Spinal cord (tissue), 10 donors: ENCODE data around the gene MCM8. TPM values are rescaled to one million over a fixed set of nuclear protein-coding genes. Genes with fewer than 3 reads are reported as not detected.

ENCODE experiments used
- DNase-seq, 6 donors: peaks; one replicate each; pipeline versions ENCODE4 v3.0.0 to v3.0.0-alpha.2; 2013 to 2015; ENCODE audit warnings: low spot score in 6 of 6, low read depth in 4 of 6
- H3K27ac ChIP-seq: one replicate; pipeline ENCODE4 v1.5.1; 2013; ENCODE audit warnings: low read depth, low read length, control low read depth
- H3K27me3 ChIP-seq: one replicate; pipeline ENCODE4 v1.6.1; 2013; ENCODE audit warnings: low read length; ENCODE audit not compliant: control insufficient read depth, insufficient read depth
- H3K36me3 ChIP-seq: one replicate; pipeline ENCODE4 v1.6.1; 2013; ENCODE audit warnings: low read length; ENCODE audit not compliant: control insufficient read depth, insufficient read depth
- H3K4me1 ChIP-seq: one replicate; pipeline ENCODE4 v1.6.1; 2013; ENCODE audit warnings: low read length; ENCODE audit not compliant: control insufficient read depth, insufficient read depth
- H3K4me3 ChIP-seq: one replicate; pipeline ENCODE4 v1.5.1; 2013; ENCODE audit warnings: low read depth, low read length, control low read depth
- H3K9me3 ChIP-seq: one replicate; pipeline ENCODE4 v1.6.1; 2013; ENCODE audit warnings: low read length; ENCODE audit not compliant: control insufficient read depth, insufficient read depth
- WGBS: methylation state at CpG from one replicate; pipeline ENCODE4 v1.1.5; 2013; ENCODE audit warnings: missing lambda C conversion rate; ENCODE audit not compliant: insufficient coverage; 5-methylcytosine and 5-hydroxymethylcytosine counted together
- polyA plus RNA-seq, 2 donors: library from polyadenylated mRNA; unstranded; fragments of 120-200 nt; gene quantifications; one replicate each; pipeline ENCODE4 v1.2.1, GENCODE V29; 2013; ENCODE audit not compliant: insufficient read length in 2 of 2
- total RNA-seq, 2 donors: library from RNA; depleted of rRNA in 1 of 2; stranded (reverse); fragments of 120-200 nt in 1 of 2; fragments of >200 nt in 1 of 2; gene quantifications; one replicate each; pipeline versions ENCODE4 v1.2.3 to v1.2.4, GENCODE V29; 2013 to 2014
- donor health status: healthy.

Gene MCM8
- total and polyA plus RNA-seq, 4 donors, result 7.1 to 10.1 (median 8.5) TPM

GRCh38 chr20:6034134-6034969, 83.9 kb downstream of the MCM8 start:
- no peaks in the 10 kb centered on the region for H3K27me3 ChIP-seq
- peaks cover 3% of the 10 kb centered on the region for H3K4me1 ChIP-seq
- peaks cover 18% of the 10 kb centered on the region for H3K36me3 ChIP-seq
- H3K27ac ChIP-seq, result no peak overlapping the region
- WGBS, result 73% methylated on average over 2 of the region's 2 CpGs
- H3K9me3 ChIP-seq, result no peaks in the 10 kb centered on the region
- DNase-seq, result peak in 1 of 6 donors; percentile 34
- no peak overlapping the region for H3K4me3 ChIP-seq

GRCh38 chr20:6036213-6036612, 85.8 kb downstream of the MCM8 start:
- H3K4me3 ChIP-seq, result no peak overlapping the region
- DNase-seq, result no peak
- H3K4me1 ChIP-seq, result peaks cover 3% of the 10 kb centered on the region
- peaks cover 22% of the 10 kb centered on the region for H3K36me3 ChIP-seq
- no peak overlapping the region for H3K27ac ChIP-seq
- H3K9me3 ChIP-seq, result no peaks in the 10 kb centered on the region
- WGBS, result 100% methylated on average over 3 of the region's 4 CpGs
- no peaks in the 10 kb centered on the region for H3K27me3 ChIP-seq

GRCh38 chr20:6037082-6037481, 86.6 kb downstream of the MCM8 start:
- no CpG with 5 or more reads among the region's 1 CpG for WGBS

GRCh38 chr20:6038256-6038655, 87.8 kb downstream of the MCM8 start:
- peak in 1 of 6 donors; percentile 63 for DNase-seq
- 23% methylated on average over 3 of the region's 3 CpGs for WGBS
- H3K4me3 ChIP-seq, result no peak overlapping the region

More at GRCh38 chr20:6037082-6037481, 86.6 kb downstream of the MCM8 start:
- H3K36me3 ChIP-seq, result peaks cover 31% of the 10 kb centered on the region
- H3K9me3 ChIP-seq, result no peaks in the 10 kb centered on the region
- H3K27ac ChIP-seq, result no peak overlapping the region
- H3K4me3 ChIP-seq, result no peak overlapping the region
- peaks cover 3% of the 10 kb centered on the region for H3K4me1 ChIP-seq
- no peak for DNase-seq
- no peaks in the 10 kb centered on the region for H3K27me3 ChIP-seq

GRCh38 chr20:6039766-6040165, 89.3 kb downstream of the MCM8 start:
- DNase-seq, result peak in 1 of 6 donors; percentile 24
- peaks cover 37% of the 10 kb centered on the region for H3K36me3 ChIP-seq
- no peaks in the 10 kb centered on the region for H3K9me3 ChIP-seq
- 76% methylated on average over 2 of the region's 5 CpGs for WGBS
- no peak overlapping the region for H3K27ac ChIP-seq
- no peak overlapping the region for H3K4me3 ChIP-seq
- peaks cover 3% of the 10 kb centered on the region for H3K4me1 ChIP-seq
- no peaks in the 10 kb centered on the region for H3K27me3 ChIP-seq

More at GRCh38 chr20:6038256-6038655, 87.8 kb downstream of the MCM8 start:
- Histone ChIP-seq H3K27ac (no peak overlapping the region), H3K9me3 (no peaks in the 10 kb centered on the region), H3K36me3 (peaks cover 35% of the 10 kb centered on the region), H3K27me3 (no peaks in the 10 kb centered on the region), H3K4me1 (peaks cover 3% of the 10 kb centered on the region)

- peaks cover 36% of the 10 kb centered on the region for H3K36me3 ChIP-seq
- WGBS, result 90% methylated on average over 5 of the region's 8 CpGs
Measured at GRCh38 chr20:6040540-6040939, 90.1 kb downstream of the MCM8 start.

GRCh38 chr20:6040958-6041807, 90.7 kb downstream of the MCM8 start:
- H3K9me3 ChIP-seq, result no peaks in the 10 kb centered on the region
- H3K36me3 ChIP-seq, result peaks cover 32% of the 10 kb centered on the region

More at GRCh38 chr20:6040540-6040939, 90.1 kb downstream of the MCM8 start:
- H3K4me1 ChIP-seq, result peaks cover 3% of the 10 kb centered on the region
- no peaks in the 10 kb centered on the region for H3K9me3 ChIP-seq
- no peak for DNase-seq
- H3K4me3 ChIP-seq, result no peak overlapping the region
- H3K27me3 ChIP-seq, result no peaks in the 10 kb centered on the region
- no peak overlapping the region for H3K27ac ChIP-seq

GRCh38 chr20:6041808-6042265, 91.4 kb downstream of the MCM8 start:
- 87% methylated on average over 26 of the region's 26 CpGs for WGBS
- H3K27ac ChIP-seq, result no peak overlapping the region

More at GRCh38 chr20:6040958-6041807, 90.7 kb downstream of the MCM8 start:
- Histone ChIP-seq H3K4me3 (no peak overlapping the region), H3K27me3 (no peaks in the 10 kb centered on the region), H3K4me1 (peaks cover 3% of the 10 kb centered on the region), H3K27ac (no peak overlapping the region)
- DNase-seq, result no peak
- 62% methylated on average over 64 of the region's 67 CpGs for WGBS

GRCh38 chr20:6044115-6044514, 93.7 kb downstream of the MCM8 start:
- no peaks in the 10 kb centered on the region for H3K27me3 ChIP-seq
- H3K9me3 ChIP-seq, result no peaks in the 10 kb centered on the region
- no peak for DNase-seq
- H3K36me3 ChIP-seq, result peaks cover 31% of the 10 kb centered on the region
- no peaks in the 10 kb centered on the region for H3K4me1 ChIP-seq
- no peak overlapping the region for H3K27ac ChIP-seq
- no CpG with 5 or more reads among the region's 2 CpGs for WGBS
- no peak overlapping the region for H3K4me3 ChIP-seq

More at GRCh38 chr20:6041808-6042265, 91.4 kb downstream of the MCM8 start:
- Histone ChIP-seq H3K4me1 (peaks cover 3% of the 10 kb centered on the region), H3K27me3 (no peaks in the 10 kb centered on the region), H3K4me3 (no peak overlapping the region), H3K9me3 (no peaks in the 10 kb centered on the region), H3K36me3 (peaks cover 31% of the 10 kb centered on the region)
- no peak for DNase-seq
